SU-DHL-6 (cell line): ENCODE results near the gene UMAD1.

Experiments used
- H2AFZ ChIP-seq: fragments of 200-600 bp; sonication (generic); 2 replicates; pipeline ENCODE4 v1.6.1; 2014; ENCODE audit warnings: low read depth, mild to moderate bottlenecking, moderate library complexity, mixed read lengths, antibody characterized with exemption, low read length; ENCODE audit not compliant: severe bottlenecking
- H3F3A ChIP-seq: fragments of 200-600 bp; shearing (Covaris generic); 2 replicates; pipeline ENCODE4 v1.6.0; 2016; ENCODE audit warnings: antibody characterized with exemption, mild to moderate bottlenecking; ENCODE audit not compliant: insufficient read depth
- H3K27ac ChIP-seq: fragments of 200-600 bp; sonication (generic); 2 replicates; pipeline ENCODE4 v1.5.1; 2016; ENCODE audit warnings: low read depth, mild to moderate bottlenecking, low read length, moderate library complexity, mixed read lengths
- H3K27me3 ChIP-seq: fragments of 200-600 bp; sonication (generic), shearing (Covaris generic); 2 replicates; pipeline ENCODE4 v1.6.0; 2014; ENCODE audit warnings: mild to moderate bottlenecking, low read length
- H3K36me3 ChIP-seq: fragments of 200-600 bp; sonication (generic); 2 replicates; pipeline ENCODE4 v1.6.1; 2014; ENCODE audit warnings: mild to moderate bottlenecking, low read length, mixed read lengths
- H3K4me2 ChIP-seq: fragments of 300-600, 200-600 bp; shearing (Covaris generic), sonication (generic); 2 replicates; pipeline ENCODE4 v1.6.0; 2014; ENCODE audit warnings: low read length, low read depth, mild to moderate bottlenecking; ENCODE audit not compliant: poor library complexity, severe bottlenecking
- H3K4me3 ChIP-seq: fragments of 200-600 bp; sonication (generic); 2 replicates; pipeline ENCODE4 v1.5.1; 2014; ENCODE audit warnings: antibody characterized with exemption, low read length, mild to moderate bottlenecking, mixed read lengths; ENCODE audit not compliant: insufficient read depth, poor library complexity, severe bottlenecking
- H3K79me2 ChIP-seq: fragments of 200-600 bp; sonication (generic); 2 replicates; pipeline ENCODE4 v1.6.1; 2014; ENCODE audit warnings: mild to moderate bottlenecking, low read length, moderate library complexity; ENCODE audit not compliant: insufficient read depth
- H3K9ac ChIP-seq: fragments of 200-600 bp; sonication (generic); 2 replicates; pipeline ENCODE4 v1.7.0; 2014; ENCODE audit warnings: mild to moderate bottlenecking, low read length
- H3K9me2 ChIP-seq: fragments of 200-600 bp; sonication (generic); replicated peaks from 2 replicates; pipeline ENCODE4 v1.6.1; 2014; ENCODE audit warnings: low read length; ENCODE audit not compliant: insufficient read depth
- H3K9me3 ChIP-seq: fragments of 200-600 bp; sonication (generic); 2 replicates; pipeline ENCODE4 v1.6.1; 2014; ENCODE audit warnings: low read length, mixed read lengths; ENCODE audit not compliant: insufficient read depth
- H4K20me1 ChIP-seq: fragments of 200-600 bp; sonication (generic); 2 replicates; pipeline ENCODE4 v1.6.1; 2014; ENCODE audit warnings: low read depth, mild to moderate bottlenecking, antibody characterized with exemption, low read length, moderate library complexity, mixed read lengths
- EZH2phosphoT487 ChIP-seq: fragments of 200-600 bp; sonication (generic), shearing (Covaris generic); conservative IDR thresholded peaks from 2 replicates; pipeline ENCODE4 v1.6.1; 2018; ENCODE audit warnings: mild to moderate bottlenecking, antibody characterized with exemption, low read length, moderate library complexity, mixed read lengths
- TF ChIP-seq, protein P1 (sequence below): fragments of 200-600 bp; sonication (generic); IDR thresholded peaks from one replicate; pipeline ENCODE4 v1.5.1; 2017; ENCODE audit warnings: antibody characterized with exemption, mild to moderate bottlenecking, low read length, moderate library complexity; ENCODE audit not compliant: insufficient read depth, poor library complexity, severe bottlenecking

Gene UMAD1

DNA sequence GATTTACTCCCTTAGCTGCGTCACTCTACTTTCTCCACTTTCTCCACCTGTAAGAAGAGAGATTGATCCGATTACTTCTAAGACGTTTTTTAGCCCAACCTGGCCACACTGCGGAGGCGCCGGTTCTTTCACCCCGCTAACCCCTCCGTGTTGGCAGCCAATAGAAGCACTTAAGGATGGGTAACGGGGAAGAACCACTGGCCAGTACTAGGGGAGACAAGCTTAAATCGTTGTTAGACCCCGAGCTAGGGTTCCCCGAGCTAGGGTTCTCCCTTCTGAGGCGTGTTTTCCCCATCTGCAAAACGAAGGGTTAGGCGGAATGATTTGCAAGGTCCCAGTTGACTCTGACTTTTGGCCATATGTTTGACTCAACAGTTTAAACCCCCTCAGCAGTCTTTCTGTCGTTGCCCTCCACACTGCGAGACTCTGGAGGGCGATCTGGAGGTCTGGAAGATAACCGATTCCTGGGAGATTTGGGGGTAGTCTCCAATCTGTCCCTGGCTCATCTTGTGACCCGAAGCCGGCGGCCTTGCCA, 644 bp downstream of the UMAD1 start:
- Histone ChIP-seq H3K9me3 (no peaks in the 10 kb centered on the region), H3K4me3 (peak overlapping the region; percentile 81), H3K36me3 (peaks cover 21% of the 10 kb centered on the region), H3K9me2 (no peaks in the 10 kb centered on the region), H4K20me1 (no peaks in the 10 kb centered on the region), H3K9ac (peak overlapping the region; percentile 73), H3K4me2 (peak overlapping the region; percentile 67), H3K27me3 (no peaks in the 10 kb centered on the region), H3F3A (peaks cover 6% of the 10 kb centered on the region; the same call in 1 of the 2 replicates), H3K79me2 (peaks cover 58% of the 10 kb centered on the region), H2AFZ (peak overlapping the region; percentile 72), H3K27ac (peak overlapping the region; percentile 46)
- no peak for TF ChIP-seq EZH2phosphoT487
- TF ChIP-seq, protein P1, sequence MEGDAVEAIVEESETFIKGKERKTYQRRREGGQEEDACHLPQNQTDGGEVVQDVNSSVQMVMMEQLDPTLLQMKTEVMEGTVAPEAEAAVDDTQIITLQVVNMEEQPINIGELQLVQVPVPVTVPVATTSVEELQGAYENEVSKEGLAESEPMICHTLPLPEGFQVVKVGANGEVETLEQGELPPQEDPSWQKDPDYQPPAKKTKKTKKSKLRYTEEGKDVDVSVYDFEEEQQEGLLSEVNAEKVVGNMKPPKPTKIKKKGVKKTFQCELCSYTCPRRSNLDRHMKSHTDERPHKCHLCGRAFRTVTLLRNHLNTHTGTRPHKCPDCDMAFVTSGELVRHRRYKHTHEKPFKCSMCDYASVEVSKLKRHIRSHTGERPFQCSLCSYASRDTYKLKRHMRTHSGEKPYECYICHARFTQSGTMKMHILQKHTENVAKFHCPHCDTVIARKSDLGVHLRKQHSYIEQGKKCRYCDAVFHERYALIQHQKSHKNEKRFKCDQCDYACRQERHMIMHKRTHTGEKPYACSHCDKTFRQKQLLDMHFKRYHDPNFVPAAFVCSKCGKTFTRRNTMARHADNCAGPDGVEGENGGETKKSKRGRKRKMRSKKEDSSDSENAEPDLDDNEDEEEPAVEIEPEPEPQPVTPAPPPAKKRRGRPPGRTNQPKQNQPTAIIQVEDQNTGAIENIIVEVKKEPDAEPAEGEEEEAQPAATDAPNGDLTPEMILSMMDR: no peak

GRCh38 chr7:7642081-7642480, 1.5 kb downstream of the UMAD1 start:
- H3K27me3 ChIP-seq: no peaks in the 10 kb centered on the region
- H3K27ac ChIP-seq: no peak overlapping the region
- peak overlapping the region; percentile 73; the same call in 1 of the 2 replicates for H3K9ac ChIP-seq
- H3K4me3 ChIP-seq: peak overlapping the region; percentile 81
- H3K36me3 ChIP-seq: peaks cover 13% of the 10 kb centered on the region
- H2AFZ ChIP-seq: no peak overlapping the region
- no peaks in the 10 kb centered on the region for H3K9me2 ChIP-seq
- peak overlapping the region; percentile 67 for H3K4me2 ChIP-seq
- peaks cover 6% of the 10 kb centered on the region; the same call in 1 of the 2 replicates for H3F3A ChIP-seq
- H4K20me1 ChIP-seq: no peaks in the 10 kb centered on the region
- no peak for TF ChIP-seq EZH2phosphoT487
- TF ChIP-seq, protein P1: no peak
- no peaks in the 10 kb centered on the region for H3K9me3 ChIP-seq
- H3K79me2 ChIP-seq: peaks cover 65% of the 10 kb centered on the region

- no peaks in the 10 kb centered on the region for H4K20me1 ChIP-seq
- H3K9me3 ChIP-seq: no peaks in the 10 kb centered on the region
- H3K4me2 ChIP-seq: no peak overlapping the region
- TF ChIP-seq, protein P1: no peak
- TF ChIP-seq EZH2phosphoT487: no peak
- no peak overlapping the region for H2AFZ ChIP-seq
- peaks cover 70% of the 10 kb centered on the region; the same call in 1 of the 2 replicates for H3K79me2 ChIP-seq
- H3F3A ChIP-seq: no peaks in the 10 kb centered on the region
- H3K4me3 ChIP-seq: no peak overlapping the region
- H3K9ac ChIP-seq: no peak overlapping the region
- no peaks in the 10 kb centered on the region for H3K9me2 ChIP-seq
- no peaks in the 10 kb centered on the region for H3K36me3 ChIP-seq
- H3K27ac ChIP-seq: no peak overlapping the region
- no peaks in the 10 kb centered on the region for H3K27me3 ChIP-seq
These were observed 7.0 kb downstream of the UMAD1 start for GRCh38 chr7:7647495-7648036.
